NCI-H345 (cell line): ENCODE measurements around the gene NEURL3.

ENCODE experiments used
- DNase-seq: peaks from one replicate; lab custom pipeline; 2025; lab: John Stamatoyannopoulos, UW

The NEURL3 gene

GRCh38 chr2:96539215-96539920 is 34.2 kb upstream of the NEURL3 start:
- DNase-seq = no peak

- DNase-seq = no peak
Observed at GRCh38 chr2:96538487-96539214, 33.5 kb upstream of the NEURL3 start.

- DNase-seq = no peak
Observed at GRCh38 chr2:96537734-96538486, 32.8 kb upstream of the NEURL3 start.

- DNase-seq = peak; percentile 16
Observed at GRCh38 chr2:96537066-96537733, 32.0 kb upstream of the NEURL3 start.

- DNase-seq = peak; percentile 90
Observed at GRCh38 chr2:96536445-96537065, 31.4 kb upstream of the NEURL3 start, which contains the start of gene ARID5A. ARID5A (plus strand) TSS chr2:96536752; CDS start chr2:96536827, 75 bp downstream.

- no peak for DNase-seq
Observed at GRCh38 chr2:96535331-96535730, 30.2 kb upstream of the NEURL3 start.

GRCh38 chr2:96534701-96535181 is 29.6 kb upstream of the NEURL3 start:
- DNase-seq = peak; percentile 60

- DNase-seq = no peak
Observed at GRCh38 chr2:96534141-96534540, 29.0 kb upstream of the NEURL3 start.

GRCh38 chr2:96533292-96534073 is 28.3 kb upstream of the NEURL3 start:
- DNase-seq = peak; percentile 56

GRCh38 chr2:96532641-96533291 is 27.6 kb upstream of the NEURL3 start:
- DNase-seq = no peak

- peak; percentile 63 for DNase-seq
Observed at GRCh38 chr2:96531872-96532505, 26.8 kb upstream of the NEURL3 start.

- DNase-seq = no peak
Observed at GRCh38 chr2:96531366-96531765, 26.2 kb upstream of the NEURL3 start.

GRCh38 chr2:96530474-96531357 is 25.6 kb upstream of the NEURL3 start:
- no peak for DNase-seq

- DNase-seq = no peak
Observed at GRCh38 chr2:96530144-96530430, 24.9 kb upstream of the NEURL3 start.

- no peak for DNase-seq
Observed at GRCh38 chr2:96529376-96530143, 24.4 kb upstream of the NEURL3 start.

- DNase-seq = no peak
Observed at GRCh38 chr2:96528700-96529375, 23.7 kb upstream of the NEURL3 start.

- DNase-seq = no peak
Observed at GRCh38 chr2:96528006-96528699, 23.0 kb upstream of the NEURL3 start.
